Pons (tissue), 1 donor: Measurements from ENCODE around the gene TBC1D22A.

Experiments used
- DNase-seq: peaks from one replicate; pipeline ENCODE4 v3.0.0-alpha.2; 2016; ENCODE audit warnings: low spot score

TBC1D22A gene

DNA sequence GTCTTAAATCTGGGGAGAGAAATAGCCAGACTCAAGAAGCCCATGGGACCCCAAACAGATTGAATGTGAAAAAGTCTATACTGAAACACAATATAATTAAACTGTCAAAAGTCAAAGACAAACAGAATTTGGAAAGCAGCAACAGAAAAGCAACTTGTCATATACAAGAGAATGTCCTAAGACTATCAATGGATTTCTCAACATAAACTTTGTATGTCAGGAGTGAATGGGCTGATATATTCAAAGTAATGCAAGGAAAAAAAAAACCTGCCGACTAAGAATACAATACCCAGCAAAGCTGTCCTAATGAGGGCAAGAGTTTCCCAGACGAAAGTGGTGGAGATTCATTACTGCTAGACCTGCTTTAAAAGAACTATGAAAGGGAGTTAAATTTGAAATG lies 73.2 kb downstream of the TBC1D22A start:
- no peak for DNase-seq

- DNase-seq = no peak
Observed at GRCh38 chr22:46841522-46841921, 79.1 kb downstream of the TBC1D22A start.

DNA sequence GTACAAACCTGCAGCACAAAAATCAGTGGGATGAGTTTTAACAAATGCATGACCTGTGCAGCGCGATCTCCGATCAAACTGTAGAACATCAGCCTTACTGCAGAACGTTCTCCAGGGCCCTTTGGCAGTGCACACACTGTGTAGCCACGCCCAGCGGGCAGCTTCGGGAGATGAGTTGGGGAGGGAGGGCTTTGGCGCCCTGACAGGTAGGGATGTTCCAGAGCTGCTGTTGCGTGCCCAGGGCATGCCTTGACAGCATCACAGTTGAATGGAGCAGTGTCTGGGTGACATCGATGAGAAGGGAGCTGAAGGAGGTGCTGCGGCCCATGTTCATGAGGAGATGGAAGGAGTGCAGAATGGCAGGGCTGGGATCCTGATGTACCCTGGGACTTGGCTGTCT lies 80.2 kb downstream of the TBC1D22A start:
- DNase-seq = no peak

DNA sequence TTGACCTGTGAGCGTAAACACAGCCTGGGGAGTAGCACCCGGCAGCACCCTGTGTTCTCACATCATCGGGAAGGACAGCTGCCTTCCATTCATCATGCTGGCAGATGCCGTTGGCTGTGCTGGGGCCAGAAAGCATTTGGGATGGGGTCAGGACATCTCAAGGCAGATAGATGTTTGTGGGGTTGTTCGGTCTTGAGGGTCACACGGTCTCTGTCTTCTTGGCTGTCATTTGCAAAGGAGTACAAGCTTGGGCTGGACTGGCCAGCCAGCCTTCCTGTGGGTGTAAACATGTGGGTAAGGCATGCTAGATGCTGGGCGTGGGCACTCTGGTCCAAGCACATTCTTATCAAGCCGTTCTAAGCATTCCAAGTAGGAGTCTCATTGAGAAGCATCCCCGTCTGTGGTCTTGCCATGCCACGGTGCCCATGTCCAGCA lies 81.4 kb downstream of the TBC1D22A start:
- DNase-seq = no peak

DNA sequence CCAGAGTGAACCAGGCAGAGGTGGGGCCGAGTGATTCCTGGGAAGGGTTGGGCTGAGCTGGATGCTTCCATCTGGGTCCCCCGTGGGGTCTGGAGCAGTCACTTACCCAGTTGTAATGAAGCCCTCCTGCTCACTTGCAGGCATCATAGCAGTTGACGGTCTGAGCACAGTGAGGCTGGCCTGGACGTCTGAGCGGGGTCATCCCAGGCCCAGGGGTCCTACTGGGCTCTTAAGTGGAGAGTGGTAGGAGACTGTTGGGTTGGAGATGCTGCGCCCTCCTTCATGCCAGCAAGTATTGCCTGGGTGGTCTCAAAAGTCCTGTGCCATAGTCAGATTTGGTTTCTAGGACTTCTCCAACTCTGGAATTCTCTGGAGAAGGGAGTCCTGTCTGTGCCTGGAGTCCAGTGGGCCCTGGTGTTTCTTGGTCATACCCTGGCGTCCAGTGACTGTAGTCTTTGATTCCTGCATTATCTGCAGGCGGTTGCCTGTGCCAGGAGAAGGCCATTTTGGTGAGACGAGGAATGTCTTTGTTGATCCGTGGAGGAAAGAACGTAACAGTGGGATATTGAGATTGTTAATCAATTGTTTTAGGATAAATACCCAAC lies 82.3 kb downstream of the TBC1D22A start:
- DNase-seq = peak; percentile 20

DNA sequence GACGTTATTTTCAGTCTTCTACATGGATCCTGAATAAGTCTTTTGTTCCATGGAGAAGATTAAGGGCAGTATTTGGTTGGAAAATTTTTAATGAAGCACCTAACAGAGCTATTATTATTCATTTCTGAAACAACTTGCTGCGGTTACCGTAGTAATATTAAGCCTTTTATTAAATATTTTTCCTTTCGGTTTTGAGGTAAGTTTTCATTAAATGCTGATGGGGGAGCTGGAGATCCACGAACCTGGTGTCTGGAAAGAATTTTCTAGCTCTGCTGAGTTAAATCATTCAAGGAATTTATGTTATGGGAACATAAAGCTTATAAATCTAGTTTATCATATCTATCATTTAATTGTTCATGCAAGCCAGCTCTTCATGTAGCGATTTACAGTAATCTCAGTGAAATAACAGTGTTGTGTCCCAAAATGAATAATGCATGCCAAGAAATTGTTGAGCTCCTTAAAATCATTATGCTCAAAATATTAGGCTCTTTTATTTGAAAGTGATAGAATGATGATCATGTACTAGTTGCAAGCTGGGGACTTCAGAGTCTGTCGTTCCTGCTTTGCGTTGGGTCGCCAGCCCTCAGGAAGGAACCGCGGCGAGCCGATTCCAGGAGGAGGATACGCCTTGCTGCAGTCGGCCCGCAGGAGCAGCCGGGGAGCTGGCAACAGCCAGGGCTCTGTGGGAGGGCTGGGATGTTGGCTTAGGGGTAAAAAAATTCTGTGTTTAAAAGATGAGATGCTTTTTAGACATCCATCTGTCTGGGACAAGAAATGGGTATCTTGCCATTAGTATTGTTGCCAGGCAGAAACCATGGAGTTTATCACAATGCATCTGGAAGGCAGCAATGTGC lies 83.1 kb downstream of the TBC1D22A start:
- peak; percentile 32 for DNase-seq

DNA sequence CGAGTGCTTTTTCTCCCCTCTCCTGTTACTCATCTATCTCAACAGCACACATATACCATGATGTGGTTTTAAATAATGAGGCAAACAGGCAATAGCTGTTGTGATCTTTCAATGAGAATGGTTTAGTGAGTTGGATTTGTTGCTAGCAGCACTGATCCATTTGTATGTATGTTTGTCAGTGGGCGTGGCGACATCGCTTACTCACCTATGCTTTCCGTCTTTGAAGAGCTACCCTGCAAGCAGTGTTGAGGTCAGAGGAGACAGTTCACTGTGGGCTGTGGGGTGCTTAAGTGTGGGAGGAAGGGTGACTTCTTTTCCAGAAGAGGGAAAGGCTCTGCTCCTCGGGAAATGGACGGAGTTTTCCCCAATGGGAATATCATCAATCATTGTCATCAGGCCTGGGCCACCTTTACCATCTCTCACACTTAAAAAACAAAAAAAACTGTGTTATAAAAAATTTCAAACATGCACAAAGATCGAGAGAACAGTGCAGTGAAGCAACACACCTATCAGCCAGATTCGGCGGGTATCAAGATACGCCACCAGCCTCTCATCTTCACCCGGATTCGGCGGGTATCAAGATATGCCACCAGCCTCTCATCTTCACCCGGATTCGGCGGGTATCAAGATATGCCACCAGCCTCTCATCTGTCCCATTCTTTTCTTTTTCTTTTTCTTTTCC lies 83.8 kb downstream of the TBC1D22A start:
- no peak for DNase-seq

DNA sequence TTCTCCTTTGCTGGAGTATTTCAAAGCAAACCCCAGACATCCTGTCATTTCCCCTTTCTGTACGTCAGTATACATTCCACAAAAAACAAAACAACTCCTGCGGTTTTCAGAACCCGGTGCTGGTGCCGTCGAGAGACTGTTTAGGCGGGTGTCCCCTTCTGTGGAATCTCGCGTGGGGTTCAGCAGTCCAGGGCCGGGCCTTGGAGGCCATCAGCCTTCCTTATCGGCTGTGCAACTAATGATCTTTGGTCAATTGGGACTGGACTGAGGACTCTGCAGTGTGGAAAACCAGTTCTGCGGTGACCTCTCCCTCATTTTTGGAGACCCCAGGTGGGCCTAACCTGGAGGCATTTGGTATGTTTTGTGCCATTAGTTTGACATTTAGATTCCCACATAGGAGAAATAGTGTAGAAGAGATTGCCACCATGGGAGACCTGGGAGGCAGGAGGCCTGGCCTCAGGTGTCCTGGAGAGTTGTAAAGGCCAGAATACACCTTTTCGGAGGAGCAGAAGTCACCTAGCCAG lies 84.4 kb downstream of the TBC1D22A start:
- no peak for DNase-seq

GRCh38 chr22:46848197-46848596 lies 85.7 kb downstream of the TBC1D22A start:
- no peak for DNase-seq

GRCh38 chr22:46849101-46849500 lies 86.7 kb downstream of the TBC1D22A start:
- no peak for DNase-seq

DNA sequence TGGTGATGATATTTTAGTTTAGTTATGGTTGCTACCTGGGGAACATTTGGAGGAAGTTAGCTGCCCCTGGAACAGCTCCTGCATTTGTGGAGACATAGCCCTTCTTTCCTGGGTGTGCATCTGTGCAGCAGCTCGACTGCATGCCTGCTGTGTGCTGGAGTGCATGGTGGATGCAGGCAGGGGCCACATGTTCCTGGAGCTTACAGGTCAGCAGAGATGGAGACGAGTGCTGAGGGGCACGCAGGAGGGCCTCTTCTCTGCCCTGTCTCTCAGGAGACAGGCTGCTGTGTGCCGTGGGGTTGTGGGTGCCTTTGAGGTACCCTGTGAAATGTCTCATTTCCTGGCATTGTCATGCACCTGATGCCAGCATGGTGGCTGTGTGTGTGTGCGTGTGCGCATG lies 87.5 kb downstream of the TBC1D22A start:
- no peak for DNase-seq

GRCh38 chr22:46851311-46851710 lies 88.9 kb downstream of the TBC1D22A start:
- no peak for DNase-seq

GRCh38 chr22:46851941-46852340 lies 89.5 kb downstream of the TBC1D22A start:
- DNase-seq = no peak

DNA sequence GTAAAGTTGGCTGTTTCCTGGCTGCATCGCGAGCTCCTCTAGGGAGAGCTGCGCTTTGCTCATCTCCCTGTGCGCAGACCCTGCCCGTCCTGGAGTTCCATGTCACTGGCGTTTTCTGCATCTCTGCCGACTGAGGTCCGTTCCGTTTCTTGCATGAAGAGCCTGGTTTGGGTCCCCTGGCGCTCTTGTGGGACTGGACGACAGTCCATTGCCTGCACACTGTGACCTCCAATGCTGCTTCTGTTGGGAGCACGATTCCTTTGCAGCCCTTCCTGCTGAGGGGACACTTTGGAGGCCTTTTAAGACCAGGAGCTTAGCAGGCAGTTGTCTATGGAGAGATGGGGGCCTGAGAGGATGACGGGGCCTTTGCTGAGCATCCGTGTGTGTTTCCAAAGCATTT lies 90.3 kb downstream of the TBC1D22A start:
- DNase-seq = no peak

- no peak for DNase-seq
Observed at GRCh38 chr22:46853191-46853590, 90.7 kb downstream of the TBC1D22A start.

GRCh38 chr22:46854125-46854870 lies 91.8 kb downstream of the TBC1D22A start:
- DNase-seq = peak; percentile 62

DNA sequence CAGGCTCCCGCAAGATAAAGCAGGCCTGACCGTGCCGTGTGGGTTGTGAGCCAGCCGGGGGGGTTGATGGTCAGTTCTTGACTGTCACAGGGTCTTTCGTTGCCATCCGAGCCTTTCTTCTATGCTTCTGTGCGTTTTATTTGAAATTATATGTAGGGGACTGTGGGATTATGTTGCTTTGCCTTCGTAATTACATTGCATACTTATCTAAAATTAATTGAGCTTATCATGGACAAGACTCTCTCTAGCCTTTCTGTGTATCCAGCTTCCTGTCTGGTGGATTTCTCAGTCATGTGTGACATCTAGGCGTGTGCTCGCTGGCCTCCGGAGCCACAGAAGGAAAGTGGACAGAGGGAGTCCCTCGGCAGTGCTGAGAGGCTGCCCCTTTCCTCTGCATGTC lies 93.2 kb downstream of the TBC1D22A start:
- no peak for DNase-seq

GRCh38 chr22:46856661-46857060 lies 94.2 kb downstream of the TBC1D22A start:
- DNase-seq = no peak

DNA sequence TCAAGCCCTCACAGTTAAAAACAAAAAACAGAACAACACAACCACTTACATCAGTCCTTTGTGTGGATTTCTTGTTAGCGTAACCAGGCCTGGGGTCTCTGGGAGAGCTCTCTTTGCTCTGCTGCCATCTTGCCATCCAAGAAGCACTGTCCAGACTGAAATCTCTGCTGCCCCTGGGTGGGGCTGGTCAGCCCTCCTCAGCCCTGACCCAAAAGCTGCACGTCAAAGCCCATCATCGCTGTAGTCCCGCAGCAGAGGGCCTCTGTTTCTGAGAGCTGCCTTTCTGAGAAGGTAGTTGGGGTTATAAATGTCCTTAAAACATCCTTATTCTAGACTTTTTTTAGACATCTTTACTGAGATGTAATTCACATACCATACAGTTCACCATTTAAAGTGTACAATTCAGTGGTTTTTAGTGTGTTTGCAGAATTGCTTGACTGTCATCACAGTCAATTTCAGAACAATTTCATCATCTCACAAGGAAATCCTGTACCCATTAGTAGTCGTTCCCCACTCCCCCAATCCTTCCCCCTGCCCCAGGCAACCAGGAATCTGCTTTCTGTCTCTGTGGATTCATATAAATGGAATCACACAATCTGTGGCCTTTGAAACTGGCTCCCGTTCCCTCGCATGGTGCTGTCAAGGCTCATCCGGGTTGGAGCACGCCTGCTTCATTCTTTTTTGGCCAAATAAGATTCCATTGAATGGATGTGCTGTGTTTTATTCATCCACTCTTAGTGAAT lies 94.9 kb downstream of the TBC1D22A start:
- no peak for DNase-seq

DNA sequence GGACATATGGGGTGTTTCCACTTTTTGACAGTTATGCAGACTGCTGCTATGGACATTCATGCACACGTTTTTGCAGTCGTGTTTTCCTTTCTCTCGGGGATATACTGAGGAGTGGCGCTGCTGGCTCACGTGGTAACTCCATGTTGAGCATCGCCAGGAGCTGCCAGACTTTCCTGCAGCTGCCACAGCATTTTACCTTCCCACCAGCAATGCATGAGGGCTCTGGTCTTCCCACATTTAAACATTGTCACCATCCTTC lies 95.4 kb downstream of the TBC1D22A start:
- DNase-seq = no peak

DNA sequence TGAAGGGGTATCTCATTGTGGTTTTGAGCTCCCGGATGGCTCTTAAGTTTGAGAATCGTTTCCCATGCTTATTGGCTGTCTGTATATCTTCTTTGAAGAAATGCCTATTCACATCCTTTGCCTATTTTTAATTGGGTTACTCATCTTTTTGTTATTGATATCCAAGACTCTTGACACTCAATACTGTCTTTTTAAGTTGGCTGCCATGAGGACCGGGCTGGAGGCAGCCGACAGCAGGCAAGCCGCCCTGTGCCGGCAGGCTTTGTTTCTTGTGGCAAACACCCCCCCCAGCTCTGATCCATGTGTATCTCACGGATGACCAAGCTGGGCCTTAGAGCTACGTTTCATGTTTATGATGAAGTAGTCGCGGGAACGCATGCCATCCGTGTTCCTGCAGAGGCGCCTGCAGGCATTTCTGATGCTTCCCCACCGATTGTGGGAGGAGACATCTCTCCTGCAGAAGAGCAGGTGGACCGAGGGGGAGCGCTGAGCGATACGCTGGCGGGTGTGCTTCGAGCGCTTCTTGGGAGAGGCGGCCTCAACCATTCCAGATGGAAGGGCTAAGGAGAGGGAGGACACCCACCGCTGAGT lies 95.8 kb downstream of the TBC1D22A start:
- no peak for DNase-seq
